Keratinocyte (primary cell): Measurements from ENCODE around the gene CGB2.

Source experiments
- CTCF ChIP-seq, 3 experiments: IDR thresholded peaks in 1 of 3; conservative IDR thresholded peaks in 1 of 3; optimal IDR thresholded peaks in 1 of 3; 2 replicates in 2 of 3; 3 replicates in 1 of 3; pipeline versions ENCODE3 to v1.5.1; 2011; ENCODE audit warnings: low read length in 3 of 3, mild to moderate bottlenecking in 3 of 3, moderate library complexity in 2 of 3, control low read depth in 1 of 3, inconsistent platforms in 1 of 3; ENCODE audit not compliant: insufficient read depth in 2 of 3; ENCODE audit errors: extremely low read depth in 1 of 3
- EZH2 ChIP-seq: IDR thresholded peaks from one replicate; pipeline ENCODE4 v1.6.1; 2012; ENCODE audit warnings: inconsistent platforms, mild to moderate bottlenecking, low read length, moderate library complexity

- TF ChIP-seq EZH2 (no peak), CTCF (optimal IDR thresholded peaks at IDR 0.05 in 1 of 3, IDR thresholded peaks at IDR 0.05 in 1 of 3, conservative IDR thresholded peaks at IDR 0.05 in 1 of 3; ENCODE audit: extremely low read depth in 1 of 3, insufficient read depth in 2 of 3, low read length in 3 of 3) (no peak)
These were observed 27.6 kb upstream of the CGB2 start for GRCh38 chr19:49004133-49004532.
